A673 (cell line): ENCODE results near the gene HDAC7. TPM values are rescaled to one million over a fixed set of nuclear protein-coding genes. Genes with fewer than 3 reads are reported as not detected.
A peak's percentile ranks its signal among the peaks of the same experiment; 100 is the strongest.

Experiments used
- BruUV-seq: library from RNA; stranded (reverse); fragments of 400-500 nt; replicated peaks from 2 replicates; lab custom pipeline; 2021; lab: Mats Ljungman, UMichigan
- CTCF ChIA-PET: fragments of 300-600 bp; sonication (Branson Sonifier 250); formaldehyde crosslinking; loops from one replicate; lab custom pipeline; 2022; ENCODE audit warnings: antibody characterized with exemption; lab: Charles Lee
- POLR2A ChIA-PET: fragments of 300-600 bp; sonication (Branson Sonifier 250); formaldehyde crosslinking; loops from one replicate; lab custom pipeline; 2022; ENCODE audit warnings: antibody characterized with exemption; ENCODE audit not compliant: low non-redundant PET; lab: Charles Lee
- DNase-seq: peaks from one replicate; pipeline ENCODE4 v3.0.0-alpha.2; 2015; ENCODE audit warnings: low spot score
- H3K27ac ChIP-seq: fragments of 200-600 bp; sonication (generic); 2 replicates; pipeline ENCODE4 v1.5.1; 2016; ENCODE audit warnings: mixed run types, low read depth, mild to moderate bottlenecking, mixed read lengths, antibody characterized with exemption, low read length; ENCODE audit not compliant: poor library complexity, severe bottlenecking
- H3K27me3 ChIP-seq: fragments of 200-600 bp; sonication (generic); replicated peaks from 2 replicates; pipeline ENCODE4 v1.6.1; 2017; ENCODE audit warnings: mixed run types, low read depth, mild to moderate bottlenecking, mixed read lengths, antibody characterized with exemption, low read length; ENCODE audit not compliant: insufficient read depth, poor library complexity
- H3K36me3 ChIP-seq: fragments of 200-600 bp; sonication (generic); 2 replicates; pipeline ENCODE4 v1.6.1; 2016; ENCODE audit warnings: mixed run types, mild to moderate bottlenecking, mixed read lengths, antibody characterized with exemption, low read length; ENCODE audit not compliant: insufficient read depth, poor library complexity, severe bottlenecking
- H3K4me1 ChIP-seq: fragments of 200-600 bp; sonication (generic); 2 replicates; pipeline ENCODE4 v1.6.1; 2017; ENCODE audit warnings: mixed run types, mild to moderate bottlenecking, mixed read lengths, antibody characterized with exemption, low read length; ENCODE audit not compliant: insufficient read depth, poor library complexity, severe bottlenecking
- H3K4me3 ChIP-seq: fragments of 200-600 bp; sonication (generic); 2 replicates; pipeline ENCODE4 v1.5.1; 2016; ENCODE audit warnings: low read depth, mixed run types, mild to moderate bottlenecking, mixed read lengths, low read length; ENCODE audit not compliant: poor library complexity, severe bottlenecking
- H3K9me3 ChIP-seq: fragments of 200-600 bp; sonication (generic); 2 replicates; pipeline ENCODE4 v1.6.1; 2016; ENCODE audit warnings: mixed run types, low read depth, mild to moderate bottlenecking, mixed read lengths, antibody characterized with exemption, low read length; ENCODE audit not compliant: poor library complexity, severe bottlenecking
- EZH2 ChIP-seq: fragments of 200-600 bp; sonication (generic); IDR thresholded peaks from 2 replicates; pipeline ENCODE4 v1.6.1; 2017; ENCODE audit warnings: borderline replicate concordance, low read depth, mild to moderate bottlenecking, mixed read lengths, antibody characterized with exemption, low read length; ENCODE audit not compliant: poor library complexity, severe bottlenecking
- intact Hi-C: fragments of 100-400 bp; cut with micrococcal nuclease; formaldehyde crosslinking; loops from one replicate; pipeline ENCODE4 v1.10.0; 2022; ENCODE audit not compliant: unreplicated experiment
- total RNA-seq: library from RNA; stranded (reverse); gene quantifications from 2 replicates; pipeline ENCODE4 v1.2.3, GENCODE V29; 2021
- TF ChIP-seq, protein P1 (sequence below): fragments of 300-800, 200-600 bp; sonication (generic); conservative IDR thresholded peaks from 2 replicates; pipeline ENCODE4 v1.5.1; 2017; ENCODE audit warnings: low read depth, mild to moderate bottlenecking, antibody characterized with exemption, low read length, moderate library complexity, mixed read lengths

The HDAC7 gene
- total RNA-seq, 1 experiment from 2014 or later, result 58.9 TPM

DNA sequence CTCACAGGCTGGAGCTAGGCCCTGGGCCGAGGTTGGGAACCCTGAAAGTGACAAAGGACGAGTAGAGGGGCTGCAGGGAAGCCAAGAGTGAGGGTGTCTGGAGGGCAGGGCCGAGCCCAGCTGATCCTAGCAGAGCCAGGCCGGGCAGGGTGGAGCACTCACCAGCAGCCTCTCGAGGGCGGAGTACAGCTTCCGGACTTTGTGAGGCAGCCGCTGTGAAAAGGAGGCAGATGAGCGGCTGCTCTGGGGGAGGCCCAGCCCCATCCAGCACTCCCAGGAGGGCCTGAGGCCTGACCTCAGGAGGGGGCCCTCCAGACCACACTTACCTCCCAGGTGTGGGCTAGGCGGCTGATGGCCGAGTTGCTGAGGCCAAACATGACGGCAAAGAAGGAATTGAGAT, 79.7 kb downstream of the HDAC7 start:
- intact Hi-C loops, result loop anchor here (5.0 kb wide), 1 partner anchor 37 kb away; no protein-coding TSS in a partner anchor
- POLR2A ChIA-PET, result no interaction called here
- no peak for TF ChIP-seq EZH2
- TF ChIP-seq, protein P1, sequence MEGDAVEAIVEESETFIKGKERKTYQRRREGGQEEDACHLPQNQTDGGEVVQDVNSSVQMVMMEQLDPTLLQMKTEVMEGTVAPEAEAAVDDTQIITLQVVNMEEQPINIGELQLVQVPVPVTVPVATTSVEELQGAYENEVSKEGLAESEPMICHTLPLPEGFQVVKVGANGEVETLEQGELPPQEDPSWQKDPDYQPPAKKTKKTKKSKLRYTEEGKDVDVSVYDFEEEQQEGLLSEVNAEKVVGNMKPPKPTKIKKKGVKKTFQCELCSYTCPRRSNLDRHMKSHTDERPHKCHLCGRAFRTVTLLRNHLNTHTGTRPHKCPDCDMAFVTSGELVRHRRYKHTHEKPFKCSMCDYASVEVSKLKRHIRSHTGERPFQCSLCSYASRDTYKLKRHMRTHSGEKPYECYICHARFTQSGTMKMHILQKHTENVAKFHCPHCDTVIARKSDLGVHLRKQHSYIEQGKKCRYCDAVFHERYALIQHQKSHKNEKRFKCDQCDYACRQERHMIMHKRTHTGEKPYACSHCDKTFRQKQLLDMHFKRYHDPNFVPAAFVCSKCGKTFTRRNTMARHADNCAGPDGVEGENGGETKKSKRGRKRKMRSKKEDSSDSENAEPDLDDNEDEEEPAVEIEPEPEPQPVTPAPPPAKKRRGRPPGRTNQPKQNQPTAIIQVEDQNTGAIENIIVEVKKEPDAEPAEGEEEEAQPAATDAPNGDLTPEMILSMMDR, result no peak

DNA sequence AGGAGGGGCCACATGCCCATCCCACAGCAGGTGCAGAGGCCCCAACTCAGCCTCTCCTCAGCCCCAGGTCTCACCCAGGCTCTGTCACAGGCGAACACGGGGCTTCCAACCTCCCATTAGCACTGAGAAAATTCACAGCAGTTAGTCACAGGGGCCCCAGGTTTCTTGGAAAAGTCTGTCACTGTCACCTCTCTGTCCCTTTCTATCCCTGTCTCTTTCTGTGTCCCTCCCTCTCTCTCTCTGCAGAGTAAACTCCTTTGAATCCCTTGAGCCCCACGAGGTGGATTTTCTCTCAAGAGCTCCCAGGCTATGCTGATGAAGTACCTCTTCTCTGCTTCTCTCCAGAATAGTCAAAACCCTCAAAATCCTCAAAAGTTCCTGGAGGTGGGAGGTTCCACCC, 80.4 kb downstream of the HDAC7 start:
- Histone ChIP-seq H3K9me3 (no peaks in the 10 kb centered on the region), H3K27me3 (no peaks in the 10 kb centered on the region), H3K27ac (peak overlapping the region; percentile 93), H3K4me1 (peaks cover 37% of the 10 kb centered on the region), H3K4me3 (no peak overlapping the region), H3K36me3 (no peaks in the 10 kb centered on the region)
- no TSS peak for BruUV-seq
- DNase-seq, result no peak
- TF ChIP-seq, protein P1, result no peak
- TF ChIP-seq EZH2, result no peak
- intact Hi-C loops, result no loop called here
- ChIA-PET CTCF (no interaction called here), POLR2A (no interaction called here)

More for the DNA sequence above, 79.7 kb downstream of the HDAC7 start:
- peak overlapping the region; percentile 93 for H3K27ac ChIP-seq
- no TSS peak for BruUV-seq
- no peaks in the 10 kb centered on the region for H3K27me3 ChIP-seq
- no peaks in the 10 kb centered on the region for H3K9me3 ChIP-seq
- CTCF ChIA-PET, result interaction anchor here (0.7 kb wide), 1 partner anchor 99 kb away, joined by 3 read pairs; no protein-coding TSS in a partner anchor
- H3K4me1 ChIP-seq, result peaks cover 37% of the 10 kb centered on the region
- H3K36me3 ChIP-seq, result no peaks in the 10 kb centered on the region
- no peak for DNase-seq
- no peak overlapping the region for H3K4me3 ChIP-seq

GRCh38 chr12:47737936-47738594, 81.6 kb downstream of the HDAC7 start:
- no peaks in the 10 kb centered on the region for H3K27me3 ChIP-seq
- peak overlapping the region; percentile 16 for H3K27ac ChIP-seq
- DNase-seq, result no peak
- no peaks in the 10 kb centered on the region for H3K9me3 ChIP-seq
- CTCF ChIA-PET, result no interaction called here
- H3K4me3 ChIP-seq, result no peak overlapping the region
- H3K4me1 ChIP-seq, result peaks cover 37% of the 10 kb centered on the region
- no TSS peak for BruUV-seq
- intact Hi-C loops, result no loop called here
- POLR2A ChIA-PET, result no interaction called here
- H3K36me3 ChIP-seq, result no peaks in the 10 kb centered on the region
- TF ChIP-seq, protein P1, result no peak
- no peak for TF ChIP-seq EZH2
